Fibroblast of villous mesenchyme (primary cell): Measurements from ENCODE around the gene MAN2B1. TPM values are rescaled to one million over a fixed set of nuclear protein-coding genes. Genes with fewer than 3 reads are reported as not detected.
"Not testable (repeated sequence)": the region's sequence is repeated elsewhere in the genome, so short reads cannot be mapped to it uniquely, and the experiment has no call there.

Experiments used
- DNase-seq: peaks from one replicate; pipeline ENCODE4 v3.0.0-alpha.2; 2010; ENCODE audit warnings: low read depth
- H3K4me3 ChIP-seq: 2 replicates; pipeline ENCODE4 v1.5.1; 2011; ENCODE audit warnings: low read depth, mild to moderate bottlenecking, low read length
- CTCF ChIP-seq: IDR thresholded peaks from 2 replicates; pipeline ENCODE4 v1.5.1; 2012; ENCODE audit warnings: low read depth, mild to moderate bottlenecking, low read length; ENCODE audit not compliant: insufficient read depth
- total RNA-seq: library from RNA; depleted of rRNA; stranded (reverse); fragments of >200 nt; gene quantifications from 2 replicates; pipeline ENCODE4 v1.2.3, GENCODE V29; 2012

The MAN2B1 gene
- total RNA-seq, 1 donor, result 22.9 TPM

GRCh38 chr19:12626958-12627357, 39.6 kb downstream of the MAN2B1 start:
- H3K4me3 ChIP-seq, result no peak overlapping the region
- DNase-seq, result no peak
- no peak for TF ChIP-seq CTCF

- no peak for DNase-seq
- no peak overlapping the region for H3K4me3 ChIP-seq
- TF ChIP-seq CTCF, result no peak
These were observed 43.0 kb downstream of the MAN2B1 start for GRCh38 chr19:12623361-12624031.

DNA sequence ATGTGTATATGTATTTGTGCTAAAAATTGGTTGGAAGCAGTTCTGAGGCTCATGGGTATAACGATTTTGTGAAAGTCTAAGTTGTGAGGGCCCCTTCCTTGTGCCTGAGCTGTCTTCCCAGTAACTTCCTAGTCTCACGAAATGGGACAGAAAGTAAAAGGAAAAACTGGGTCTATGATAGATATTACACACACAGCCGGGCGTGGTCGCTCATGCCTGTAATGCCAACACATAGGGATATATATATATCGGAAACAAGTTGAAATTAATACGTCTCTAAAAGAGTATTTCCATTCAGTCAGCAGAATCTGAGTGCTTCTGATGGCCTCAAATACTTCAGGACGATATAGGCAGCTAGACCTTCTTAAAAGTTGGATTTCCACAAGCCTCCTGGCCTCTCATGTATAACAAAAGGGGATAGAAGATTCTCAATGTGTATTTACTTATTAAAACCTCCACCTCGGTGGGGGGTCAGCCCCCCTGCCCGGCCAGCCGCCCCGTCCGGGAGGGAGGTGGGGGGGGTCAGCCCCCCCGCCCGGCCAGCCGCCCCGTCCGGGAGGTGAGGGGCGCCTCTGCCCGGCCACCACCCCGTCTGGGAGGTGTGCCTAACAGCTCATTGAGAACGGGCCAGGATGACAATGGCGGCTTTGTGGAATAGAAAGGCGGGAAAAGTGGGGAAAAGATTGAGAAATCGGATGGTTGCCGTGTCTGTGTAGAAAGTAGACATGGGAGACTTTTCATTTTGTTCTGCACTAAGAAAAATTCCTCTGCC, 45.1 kb downstream of the MAN2B1 start:
- H3K4me3 ChIP-seq, DNase-seq: not testable (repeated sequence)

- no peak for DNase-seq
- H3K4me3 ChIP-seq, result no peak overlapping the region
- TF ChIP-seq CTCF, result no peak
These were observed 48.9 kb downstream of the MAN2B1 start for GRCh38 chr19:12617646-12618045.

- peak; percentile 81 for DNase-seq
- peak overlapping the region; percentile 100 for H3K4me3 ChIP-seq
- TF ChIP-seq CTCF, result no peak
These were observed 55.2 kb downstream of the MAN2B1 start for GRCh38 chr19:12611361-12611699.

DNA sequence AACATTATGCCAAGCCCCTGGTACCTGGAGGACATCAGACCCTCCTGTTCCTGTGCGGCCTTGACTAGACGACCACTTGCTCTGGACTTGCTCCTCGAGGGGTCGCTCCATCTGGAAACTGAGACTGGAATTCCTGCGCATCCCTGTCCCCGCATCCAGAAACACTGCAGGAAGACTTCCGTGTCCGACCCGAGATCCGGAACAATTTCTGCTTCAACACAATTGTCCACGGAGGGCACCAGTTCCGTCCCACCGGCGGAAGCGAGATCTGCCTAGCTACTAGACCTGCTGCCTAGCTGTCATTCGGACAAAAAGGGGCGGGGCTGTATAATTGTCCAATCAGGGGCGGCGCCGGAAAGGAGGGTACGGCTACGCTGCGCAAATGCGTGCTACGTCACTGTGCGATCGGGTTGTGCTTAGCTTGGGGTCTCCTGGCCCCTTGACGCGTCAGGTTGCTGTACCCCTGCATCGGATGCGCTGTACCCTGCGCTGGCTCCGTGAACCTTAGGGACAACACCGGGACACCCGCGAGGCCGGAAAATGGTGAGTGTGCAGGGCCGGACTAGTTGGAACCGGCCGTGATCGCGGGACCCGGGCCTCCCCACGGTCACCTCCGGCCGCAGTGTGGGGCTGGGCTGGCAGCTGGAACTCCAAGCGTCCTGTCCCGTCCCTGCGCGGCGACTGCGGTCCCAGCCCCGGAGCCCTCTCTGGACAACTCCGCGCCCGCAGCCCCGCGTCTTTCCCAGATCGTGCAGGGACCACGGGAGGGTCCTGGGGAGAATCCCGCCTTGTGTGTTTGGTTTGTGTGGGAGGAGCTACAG, 55.8 kb downstream of the MAN2B1 start, which contains the start of the genes ZNF490 and ZNF791:
Gene ZNF490, minus strand, starts transcription at position 274 of the 821 bp plus-strand sequence. Its CDS starts 133 bp downstream, at position 141.
Gene ZNF791, plus strand, starts transcription at position 381 of the 821 bp plus-strand sequence. Its CDS starts 160 bp downstream, at position 541.
- H3K4me3 ChIP-seq, result peak within 1 kb of the TSS; percentile 100
- no peak for TF ChIP-seq CTCF

DNA sequence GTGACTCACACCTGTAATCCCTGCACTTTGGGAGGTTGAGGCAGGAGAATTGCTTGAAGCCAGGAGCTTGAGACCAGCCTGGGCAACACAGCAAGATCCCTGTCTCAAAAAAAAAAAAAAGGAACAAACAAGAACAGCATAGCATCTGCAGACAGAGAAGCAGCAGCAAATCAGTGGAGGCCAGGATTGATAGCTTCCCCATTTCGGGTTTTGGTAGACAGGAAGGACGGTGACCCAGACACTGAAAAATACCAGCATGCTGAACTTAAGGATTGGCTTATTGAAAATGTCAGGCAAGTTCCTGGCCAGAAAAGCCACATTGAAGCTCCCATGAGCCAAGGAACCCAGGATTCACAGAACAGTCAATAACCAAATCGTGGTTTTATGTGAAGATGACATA, 58.9 kb downstream of the MAN2B1 start:
- DNase-seq, result no peak
- no peak for TF ChIP-seq CTCF

More for the DNA sequence above, 55.8 kb downstream of the MAN2B1 start, which contains the start of the genes ZNF490 and ZNF791:
- DNase-seq, result peak; percentile 98

More for the DNA sequence above, 58.9 kb downstream of the MAN2B1 start:
- H3K4me3 ChIP-seq, result no peak overlapping the region
